GM12872 (cell line): ENCODE results near the gene CHCHD6.

Experiments
- CTCF ChIP-seq: IDR thresholded peaks from 3 replicates; pipeline ENCODE4 v1.5.1; 2011; ENCODE audit warnings: low read depth, mild to moderate bottlenecking, low read length, moderate library complexity; ENCODE audit not compliant: insufficient read depth

The CHCHD6 gene

GRCh38 chr3:126742057-126742456 is 38.0 kb downstream of the CHCHD6 start:
- TF ChIP-seq CTCF: no peak

GRCh38 chr3:126743350-126743749 is 39.3 kb downstream of the CHCHD6 start:
- TF ChIP-seq CTCF: no peak

GRCh38 chr3:126743781-126744180 is 39.7 kb downstream of the CHCHD6 start:
- TF ChIP-seq CTCF: no peak

GRCh38 chr3:126745760-126746394 is 41.8 kb downstream of the CHCHD6 start:
- no peak for TF ChIP-seq CTCF

GRCh38 chr3:126746395-126747177 is 42.5 kb downstream of the CHCHD6 start:
- no peak for TF ChIP-seq CTCF

GRCh38 chr3:126747768-126748167 is 43.7 kb downstream of the CHCHD6 start:
- TF ChIP-seq CTCF: no peak

GRCh38 chr3:126748701-126749546 is 44.9 kb downstream of the CHCHD6 start:
- no peak for TF ChIP-seq CTCF
